Measurements from ENCODE around the gene DCDC1.

DNA sequence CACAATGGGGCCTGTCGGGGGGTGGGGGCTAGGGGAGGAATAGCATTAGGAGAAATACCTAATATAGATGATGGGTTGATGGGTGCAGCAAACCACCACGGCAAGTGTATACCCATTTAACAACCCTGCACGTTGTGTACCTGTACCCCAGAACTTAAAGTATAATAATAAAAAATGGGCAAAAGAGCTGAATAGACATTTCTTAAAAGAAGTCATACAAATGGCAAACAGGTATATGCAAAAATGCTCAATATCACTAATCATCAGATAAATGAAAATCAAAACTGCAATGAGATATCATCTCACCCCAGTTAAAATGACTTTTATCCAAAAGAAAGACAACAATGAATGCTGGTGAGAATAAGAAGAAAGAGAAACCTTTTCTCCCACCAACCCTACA, 419.7 kb downstream of the DCDC1 start:
- no peak for TF ChIP-seq POLR2A (IDR thresholded peaks at IDR 0.05)
- TF ChIP-seq EP300 (IDR thresholded peaks at IDR 0.05): no peak
- no peak for TF ChIP-seq CTCF (IDR thresholded peaks at IDR 0.05)
- TF ChIP-seq POLR2AphosphoS5 (IDR thresholded peaks at IDR 0.05): no peak

Data from suprapubic skin (tissue), 4 donors.